SW480 (cell line): ENCODE results near the gene FANCI.

Source experiments
- DNase-seq: peaks from one replicate; pipeline ENCODE4 v3.0.0-alpha.2; 2016; ENCODE audit warnings: low spot score

Gene FANCI

GRCh38 chr15:89361451-89362202 is 117.8 kb downstream of the FANCI start:
- DNase-seq, result peak; percentile 56

GRCh38 chr15:89362203-89363101 is 118.7 kb downstream of the FANCI start:
- no peak for DNase-seq

- no peak for DNase-seq
These were observed 119.4 kb downstream of the FANCI start for GRCh38 chr15:89363133-89363532.

DNA sequence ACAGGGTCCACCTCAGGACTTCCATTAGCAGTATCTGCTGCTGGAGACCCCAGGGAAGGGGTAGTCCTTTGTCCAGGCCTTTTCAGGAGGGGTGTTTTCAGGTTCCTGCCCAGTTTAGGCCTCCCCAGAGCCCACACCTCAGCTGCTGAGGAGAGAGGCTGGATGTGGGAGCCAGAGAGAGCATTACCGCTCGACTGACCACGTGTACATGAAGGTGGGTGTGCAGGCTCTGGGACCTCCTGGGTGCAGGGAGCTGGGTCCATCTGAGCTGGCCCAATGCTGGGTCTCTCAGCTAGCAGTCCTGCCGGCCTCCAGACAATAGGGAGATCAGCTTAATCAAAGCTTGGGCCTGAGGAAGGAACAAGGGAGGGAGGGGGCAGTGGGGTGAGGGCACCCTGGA is 120.0 kb downstream of the FANCI start:
- DNase-seq, result no peak

DNA sequence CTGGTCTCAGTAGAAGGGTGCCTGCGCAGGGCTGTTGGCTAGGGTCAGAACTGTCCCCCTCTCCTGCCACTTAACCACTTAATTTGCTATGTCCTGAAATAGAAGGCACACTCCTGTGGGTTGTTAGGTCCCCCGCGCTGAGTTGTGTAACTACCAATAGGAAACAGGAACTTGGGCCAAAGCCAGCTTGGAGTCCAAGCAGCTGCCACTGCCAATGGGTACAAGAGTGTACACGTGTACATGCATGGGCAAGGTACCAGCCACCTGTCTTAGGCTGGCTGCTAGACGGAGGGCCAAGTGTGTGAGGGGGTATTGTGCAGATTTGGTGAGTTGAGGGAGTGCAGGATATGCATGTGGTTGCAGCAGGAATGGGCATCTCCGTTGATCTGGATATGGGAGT is 120.6 kb downstream of the FANCI start:
- DNase-seq, result no peak

DNA sequence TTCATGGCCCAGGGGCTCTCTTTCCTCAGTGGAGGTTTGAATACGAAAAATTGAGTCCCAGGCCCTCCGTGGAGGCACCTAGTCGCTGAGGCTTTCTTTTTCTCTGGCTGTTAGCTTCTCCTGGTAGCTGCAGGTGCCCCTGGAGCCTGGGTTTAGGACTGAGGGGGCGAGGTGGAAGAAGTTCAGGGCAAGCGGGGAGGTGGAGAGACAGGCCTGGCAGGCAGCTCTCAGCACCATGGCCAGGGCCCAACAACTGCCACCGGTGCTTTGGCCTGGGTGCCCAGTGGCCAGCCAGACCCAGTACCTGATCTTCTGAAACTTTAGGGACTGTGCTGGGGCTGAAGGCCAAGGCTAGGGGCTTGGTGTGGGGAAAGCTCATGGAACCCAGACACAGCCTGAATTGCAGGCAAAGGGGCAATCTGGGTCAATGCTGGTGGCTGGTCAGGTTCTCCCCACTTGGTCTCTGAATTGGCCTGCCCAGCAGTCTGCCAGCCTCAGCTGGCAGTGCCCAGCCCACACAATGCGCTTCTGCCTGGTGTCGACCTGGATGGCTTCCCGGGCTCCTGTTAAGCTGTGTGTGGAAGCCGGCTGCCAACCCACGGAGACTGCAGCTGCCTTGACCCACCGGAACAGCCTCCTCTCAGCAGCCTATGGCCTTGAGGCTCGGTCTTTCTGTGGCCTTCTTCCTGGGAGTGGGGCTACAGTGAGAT is 121.1 kb downstream of the FANCI start:
- no peak for DNase-seq

DNA sequence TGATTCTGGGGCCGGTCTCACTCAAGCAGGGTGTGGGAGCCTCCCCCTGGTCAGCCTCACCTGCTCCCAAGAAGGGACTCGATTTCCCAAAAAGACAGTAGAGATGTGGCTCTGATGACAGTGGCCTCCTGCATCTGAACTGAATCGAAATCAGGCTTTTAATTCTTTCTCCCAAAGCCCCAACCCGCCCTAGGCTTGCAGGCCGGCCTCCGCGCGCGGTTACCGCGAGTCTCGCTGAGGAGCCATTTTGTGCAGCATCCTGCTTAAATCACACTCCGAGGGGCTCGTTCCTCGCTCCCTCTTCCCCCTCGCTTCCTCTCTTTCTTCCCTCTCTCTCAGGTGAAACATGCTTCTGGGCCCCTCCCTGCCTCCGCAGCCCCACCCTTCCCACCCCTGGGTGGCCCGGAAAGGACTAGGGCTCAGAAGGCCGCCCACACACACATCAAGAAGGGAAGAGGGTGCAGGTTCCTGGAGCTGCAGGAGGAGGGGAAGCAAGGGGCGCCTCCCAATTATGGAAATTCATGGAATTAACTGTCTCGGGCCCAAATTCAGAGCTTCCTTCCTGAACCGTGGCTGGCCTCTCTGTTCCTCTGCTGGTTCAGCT is 121.8 kb downstream of the FANCI start:
- no peak for DNase-seq
